LoVo (cell line): ENCODE data around the gene PDSS2.
"Not testable (repeated sequence)": the region's sequence is repeated elsewhere in the genome, so short reads cannot be mapped to it uniquely, and the experiment has no call there.

Experiments used
- DNase-seq: peaks from one replicate; pipeline ENCODE4 v3.0.0-alpha.2; 2016; ENCODE audit warnings: low spot score

The PDSS2 gene

GRCh38 chr6:107459283-107460082 lies at the start of gene PDSS2:
PDSS2 (minus strand) TSS chr6:107459564; CDS start chr6:107459285, 279 bp downstream.
- peak; percentile 96 for DNase-seq

- DNase-seq, result peak; percentile 58
These were observed 46.8 kb upstream of the PDSS2 start for GRCh38 chr6:107506145-107506544.

GRCh38 chr6:107504270-107505026 lies 45.1 kb upstream of the PDSS2 start:
- DNase-seq, result no peak

GRCh38 chr6:107496892-107497684 lies 37.7 kb upstream of the PDSS2 start:
- DNase-seq, result no peak

GRCh38 chr6:107495971-107496370 lies 36.6 kb upstream of the PDSS2 start:
- no peak for DNase-seq

GRCh38 chr6:107495196-107495643 lies 35.9 kb upstream of the PDSS2 start:
- DNase-seq, result no peak

- DNase-seq, result no peak
These were observed 34.0 kb upstream of the PDSS2 start for GRCh38 chr6:107493158-107494057.

GRCh38 chr6:107491760-107492660 lies 32.6 kb upstream of the PDSS2 start:
- DNase-seq, result no peak

- no peak for DNase-seq
These were observed 31.8 kb upstream of the PDSS2 start for GRCh38 chr6:107491138-107491609.

GRCh38 chr6:107490566-107491137 lies 31.3 kb upstream of the PDSS2 start:
- DNase-seq, result no peak

GRCh38 chr6:107489636-107490565 lies 30.5 kb upstream of the PDSS2 start, which contains the start of gene SOBP:
SOBP (plus strand) TSS chr6:107490117; CDS start chr6:107490617, 500 bp downstream.
- DNase-seq, result peak; percentile 40

- peak; percentile 13 for DNase-seq
These were observed 29.7 kb upstream of the PDSS2 start for GRCh38 chr6:107488875-107489635.

- DNase-seq, result no peak
These were observed 29.0 kb upstream of the PDSS2 start for GRCh38 chr6:107488174-107488874.

GRCh38 chr6:107485157-107485556 lies 25.8 kb upstream of the PDSS2 start:
- DNase-seq, result no peak

GRCh38 chr6:107479089-107479690 lies 19.8 kb upstream of the PDSS2 start:
- no peak for DNase-seq

- not testable (repeated sequence) for DNase-seq
These were observed 16.5 kb upstream of the PDSS2 start for GRCh38 chr6:107475826-107476225.

- not testable (repeated sequence) for DNase-seq
These were observed 16.0 kb upstream of the PDSS2 start for GRCh38 chr6:107475360-107475759.
